Activated CD8-positive, alpha-beta T cell treated with anti-CD3 and anti-CD28 coated beads, Interleukin-2, amount 10 ng/mL, durations not matched to agents 7 days and 5 days (primary cell): ENCODE measurements around the gene SSR4. TPM values are rescaled to one million over a fixed set of nuclear protein-coding genes. Genes with fewer than 3 reads are reported as not detected.

ENCODE experiments used
- ATAC-seq: fragments of 150-1000 bp; cut with Tn5 transposase; one replicate; pipeline ENCODE4 v1.10.0; 2021; ENCODE audit warnings: moderate library complexity
- CTCF ChIA-PET: fragments of 350-600 bp; sonication (Branson Sonifier 250); formaldehyde crosslinking; loops from one replicate; lab custom pipeline; 2021; ENCODE audit warnings: antibody characterized with exemption; lab: Charles Lee
- POLR2A ChIA-PET: fragments of 350-600 bp; sonication (Branson Sonifier 250); formaldehyde crosslinking; loops from one replicate; lab custom pipeline; 2021; ENCODE audit warnings: antibody characterized with exemption; lab: Charles Lee
- DNase-seq: peaks from one replicate; pipeline ENCODE4 v3.0.0-alpha.2; 2020
- H3K27ac Mint-ChIP-seq: one replicate; pipeline ENCODE4 v1.8.0; 2021; ENCODE audit warnings: mild to moderate bottlenecking, mixed read lengths
- H3K27me3 Mint-ChIP-seq: one replicate; pipeline ENCODE4 v1.8.0; 2021; ENCODE audit warnings: low read depth, mixed read lengths
- H3K36me3 Mint-ChIP-seq: one replicate; pipeline ENCODE4 v1.8.0; 2021; ENCODE audit warnings: low read depth, mixed read lengths
- H3K4me1 Mint-ChIP-seq: one replicate; pipeline ENCODE4 v1.8.0; 2021; ENCODE audit warnings: low read depth, mixed read lengths
- H3K4me3 Mint-ChIP-seq: one replicate; pipeline ENCODE4 v1.8.0; 2021; ENCODE audit warnings: mild to moderate bottlenecking, mixed read lengths
- H3K9me3 Mint-ChIP-seq: one replicate; pipeline ENCODE4 v1.8.0; 2022; ENCODE audit warnings: mixed read lengths; ENCODE audit not compliant: insufficient read depth
- total RNA-seq, 2 experiments: library from RNA; stranded (reverse); gene quantifications; one replicate each; pipeline ENCODE4 v1.2.3, GENCODE V29; 2021

SSR4 gene
- total RNA-seq, 2 experiments from 2014 or later = 182 to 190 TPM

DNA sequence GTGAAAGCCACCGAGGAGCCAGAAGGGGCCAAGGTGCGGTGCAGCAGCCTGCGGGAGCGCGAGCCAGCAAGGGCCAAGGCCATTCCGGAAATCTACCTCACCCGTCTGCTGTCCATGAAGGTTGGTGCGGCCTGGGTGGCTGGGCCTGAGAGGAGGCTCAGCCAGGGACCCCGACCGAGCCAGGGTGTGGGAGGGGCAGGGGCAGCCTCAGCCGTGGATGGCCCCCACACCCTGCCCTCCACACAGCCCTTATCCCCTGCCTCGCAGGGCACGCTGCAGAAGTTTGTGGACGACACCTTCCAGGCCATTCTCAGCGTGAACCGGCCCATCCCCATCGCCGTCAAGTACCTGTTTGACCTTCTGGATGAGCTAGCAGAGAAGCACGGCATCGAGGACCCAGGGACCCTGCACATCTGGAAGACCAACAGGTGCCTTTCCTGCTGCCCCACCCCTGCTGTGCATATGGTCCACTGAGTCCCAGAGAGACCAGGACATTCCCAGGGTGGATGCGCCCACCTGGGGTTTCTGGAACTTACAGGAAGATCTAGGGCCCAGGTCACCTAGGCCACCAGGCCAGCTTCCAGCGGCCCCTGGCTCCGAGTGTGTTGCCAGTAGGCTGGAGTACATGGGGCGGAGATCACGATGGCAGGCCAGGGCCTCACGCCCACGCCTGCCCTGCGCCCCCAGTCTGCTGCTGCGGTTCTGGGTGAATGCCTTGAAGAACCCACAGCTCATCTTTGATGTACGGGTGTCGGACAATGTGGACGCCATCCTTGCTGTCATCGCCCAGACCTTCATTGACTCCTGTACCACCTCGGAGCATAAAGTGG, 17.0 kb upstream of the SSR4 start:
- no peaks in the 10 kb centered on the region for H3K36me3 Mint-ChIP-seq
- DNase-seq (no peak), ATAC-seq (no peak)
- ChIA-PET CTCF (no interaction called here), POLR2A (no interaction called here)
- H3K27ac Mint-ChIP-seq = no peak overlapping the region
- no peaks in the 10 kb centered on the region for H3K9me3 Mint-ChIP-seq
- H3K4me1 Mint-ChIP-seq = peaks cover 7% of the 10 kb centered on the region
- peaks cover 6% of the 10 kb centered on the region for H3K27me3 Mint-ChIP-seq
- H3K4me3 Mint-ChIP-seq = no peak overlapping the region

DNA sequence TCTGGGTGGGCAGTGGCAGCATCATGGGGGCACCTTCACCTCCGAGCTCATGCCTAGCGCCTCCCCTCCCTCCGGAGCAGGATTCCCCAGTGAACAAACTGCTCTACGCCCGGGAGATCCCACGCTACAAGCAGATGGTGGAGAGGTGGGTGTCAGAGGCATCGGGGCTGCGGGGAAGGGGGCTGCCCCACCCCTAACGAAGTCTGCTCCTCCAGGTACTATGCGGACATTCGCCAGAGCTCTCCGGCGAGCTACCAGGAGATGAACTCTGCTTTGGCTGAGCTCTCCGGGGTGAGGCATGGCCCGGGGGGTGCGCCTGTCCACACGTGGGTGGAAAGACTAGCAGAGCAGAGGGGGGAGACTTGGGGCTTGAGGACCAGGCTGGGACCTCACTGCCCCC, 16.3 kb upstream of the SSR4 start:
- Mint-ChIP-seq H3K27ac (no peak overlapping the region), H3K4me1 (peaks cover 7% of the 10 kb centered on the region), H3K36me3 (no peaks in the 10 kb centered on the region), H3K9me3 (no peaks in the 10 kb centered on the region), H3K4me3 (no peak overlapping the region), H3K27me3 (peaks cover 6% of the 10 kb centered on the region)
- ChIA-PET POLR2A (no interaction called here), CTCF (interaction anchor here (1.0 to 1.1 kb wide), 2 partner anchors 10 to 16 kb away, joined by 3 to 4 read pairs; partner anchors contain the start of genes IDH3G and SSR4)
- no peak for ATAC-seq
- DNase-seq = no peak

DNA sequence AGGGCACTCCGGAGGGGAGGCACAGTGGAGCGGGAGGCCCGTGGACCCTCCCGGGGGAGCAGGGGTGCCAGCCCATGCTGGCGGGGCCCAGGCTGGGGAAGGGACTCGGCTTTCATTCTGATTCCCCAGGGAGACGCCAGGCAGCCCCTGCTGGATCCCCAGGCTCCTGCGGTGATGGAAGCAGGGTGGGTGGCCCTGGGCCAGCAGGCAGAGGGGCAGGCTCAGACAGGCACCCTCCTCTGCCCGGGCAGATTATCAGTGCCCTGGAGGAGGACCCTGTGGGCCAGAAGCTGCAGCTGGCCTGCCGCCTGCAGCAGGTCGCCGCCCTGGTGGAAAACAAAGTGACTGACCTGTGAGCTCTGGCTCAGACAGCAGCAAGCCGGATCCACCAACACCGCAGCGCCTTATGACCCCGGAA, 15.8 kb upstream of the SSR4 start:
- H3K27ac Mint-ChIP-seq = no peak overlapping the region
- ATAC-seq = no peak
- H3K36me3 Mint-ChIP-seq = no peaks in the 10 kb centered on the region
- H3K9me3 Mint-ChIP-seq = no peaks in the 10 kb centered on the region
- POLR2A ChIA-PET = no interaction called here
- DNase-seq = no peak
- H3K27me3 Mint-ChIP-seq = peaks cover 6% of the 10 kb centered on the region
- H3K4me1 Mint-ChIP-seq = peaks cover 7% of the 10 kb centered on the region
- H3K4me3 Mint-ChIP-seq = no peak overlapping the region
- CTCF ChIA-PET = interaction anchor here (0.6 to 1.1 kb wide), 3 partner anchors 11 to 248 kb away, joined by 3 to 4 read pairs (median 3); partner anchors contain the start of genes IDH3G and SSR4

DNA sequence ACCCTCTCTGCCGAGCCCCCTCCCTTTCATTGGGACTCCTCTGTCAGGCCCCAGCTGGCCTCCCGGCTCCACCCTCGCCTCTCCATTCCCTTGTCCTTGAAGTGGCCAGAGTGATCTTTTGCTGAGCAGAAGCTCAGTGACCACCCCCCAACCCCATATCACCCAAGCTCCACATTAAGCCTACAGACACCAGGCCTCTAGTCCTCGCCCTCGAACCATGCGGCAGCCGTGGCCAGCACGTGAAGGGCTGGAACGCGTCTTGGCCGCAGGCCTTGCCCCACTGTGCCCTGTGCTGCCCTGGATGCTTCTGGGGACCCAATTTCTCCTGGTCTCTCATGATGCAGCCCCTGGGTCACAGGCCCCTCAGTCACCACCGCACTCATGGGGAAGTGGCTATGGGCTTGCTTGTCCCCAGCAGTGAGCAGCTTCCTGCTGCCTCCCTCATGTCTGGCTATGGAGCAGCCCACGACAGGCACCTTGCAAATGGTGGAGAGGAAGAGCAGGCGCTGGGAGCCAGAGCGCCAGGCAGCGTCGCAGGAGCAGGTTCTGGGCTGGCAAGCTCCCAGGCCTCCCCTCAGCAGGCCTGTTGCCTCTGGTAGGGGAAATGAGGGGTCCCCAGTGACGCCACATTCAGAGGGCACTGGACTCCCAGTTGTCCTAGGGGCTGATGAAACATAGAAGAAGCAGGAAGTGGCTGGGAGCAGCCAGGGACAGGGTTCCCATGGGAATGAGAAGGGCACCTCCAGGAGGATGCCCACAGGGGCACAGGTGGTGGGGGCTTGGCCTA, 14.4 kb upstream of the SSR4 start:
- H3K9me3 Mint-ChIP-seq = no peaks in the 10 kb centered on the region
- POLR2A ChIA-PET = no interaction called here
- no peaks in the 10 kb centered on the region for H3K36me3 Mint-ChIP-seq
- ATAC-seq = no peak
- DNase-seq = no peak
- no peak overlapping the region for H3K27ac Mint-ChIP-seq
- H3K4me3 Mint-ChIP-seq = no peak overlapping the region
- CTCF ChIA-PET = no interaction called here
- peaks cover 7% of the 10 kb centered on the region for H3K4me1 Mint-ChIP-seq
- peaks cover 6% of the 10 kb centered on the region for H3K27me3 Mint-ChIP-seq

DNA sequence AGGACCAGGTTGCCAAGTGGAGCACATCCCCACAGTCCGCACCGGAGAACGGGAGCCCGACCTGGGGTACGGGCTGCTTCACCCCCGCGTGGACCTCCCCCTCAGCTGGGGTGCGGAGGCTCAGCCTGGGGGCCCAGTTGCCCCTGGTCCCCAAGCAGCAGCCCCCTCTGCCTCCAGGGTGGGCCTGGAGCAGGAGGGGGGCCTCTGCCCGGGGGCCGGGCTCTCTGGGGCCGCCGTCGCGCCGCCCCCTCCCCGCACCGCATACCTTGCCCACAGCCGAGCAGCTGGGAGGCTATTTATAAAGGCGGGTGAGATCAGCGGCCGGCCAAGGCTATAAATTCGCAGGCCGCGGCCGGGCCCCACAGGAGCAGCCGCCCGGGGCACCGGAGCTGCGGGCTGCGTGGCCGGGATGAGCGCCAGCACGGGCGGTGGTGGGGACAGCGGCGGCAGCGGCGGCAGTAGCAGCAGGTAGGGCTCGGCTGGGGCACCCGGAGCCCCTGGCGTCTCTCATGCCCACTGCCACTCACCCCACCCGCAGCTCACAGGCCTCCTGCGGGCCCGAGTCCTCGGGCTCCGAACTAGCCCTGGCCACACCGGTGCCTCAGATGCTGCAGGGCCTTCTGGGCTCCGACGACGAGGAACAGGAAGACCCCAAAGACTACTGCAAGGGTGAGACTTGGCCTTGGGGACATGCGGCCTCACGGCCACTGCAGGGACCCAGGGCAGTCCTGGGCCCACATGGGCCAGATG, 13.6 kb upstream of the SSR4 start, which contains the start of gene SRPK3:
SRPK3 (plus strand) TSS at position 364 of the 750 bp plus-strand sequence; CDS start at position 410, 46 bp downstream.
- DNase-seq (no peak), ATAC-seq (peak; percentile 18)
- POLR2A ChIA-PET = no interaction called here
- Mint-ChIP-seq H3K9me3 (no peaks in the 10 kb centered on the region), H3K36me3 (no peaks in the 10 kb centered on the region), H3K27me3 (peaks cover 6% of the 10 kb centered on the region), H3K4me3 (no peak within 1 kb of the TSS), H3K27ac (no peak within 1 kb of the TSS), H3K4me1 (peaks cover 7% of the 10 kb centered on the region)
- CTCF ChIA-PET = no interaction called here

DNA sequence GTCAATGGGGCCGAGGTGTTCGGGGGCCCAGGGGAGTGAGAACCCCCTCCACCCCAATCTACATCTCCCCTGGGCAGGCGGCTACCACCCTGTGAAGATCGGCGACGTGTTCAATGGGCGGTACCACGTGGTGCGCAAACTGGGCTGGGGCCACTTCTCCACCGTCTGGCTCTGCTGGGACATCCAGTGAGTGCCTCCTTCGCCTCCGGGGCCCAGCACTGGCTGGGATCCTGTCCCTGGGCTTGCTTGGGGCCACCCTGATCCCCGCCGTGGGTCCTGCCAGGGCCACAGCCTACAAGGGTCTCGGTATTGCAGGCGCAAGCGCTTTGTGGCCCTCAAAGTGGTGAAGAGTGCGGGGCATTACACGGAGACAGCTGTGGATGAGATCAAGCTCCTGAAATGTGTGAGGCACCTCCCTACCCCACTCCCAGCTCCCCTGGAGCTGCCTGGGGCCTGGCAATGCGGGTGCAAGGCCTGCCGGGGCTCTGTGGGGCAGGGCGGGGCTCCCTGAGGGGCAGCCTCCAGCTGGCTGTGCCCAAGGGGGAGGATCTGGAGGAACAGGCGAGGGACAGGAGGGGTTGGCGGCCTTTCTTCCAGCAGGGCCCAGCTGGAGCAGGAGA, 12.9 kb upstream of the SSR4 start:
- CTCF ChIA-PET = no interaction called here
- H3K27ac Mint-ChIP-seq = no peak overlapping the region
- H3K4me3 Mint-ChIP-seq = no peak overlapping the region
- H3K36me3 Mint-ChIP-seq = peaks cover 4% of the 10 kb centered on the region
- no peaks in the 10 kb centered on the region for H3K9me3 Mint-ChIP-seq
- peaks cover 7% of the 10 kb centered on the region for H3K4me1 Mint-ChIP-seq
- H3K27me3 Mint-ChIP-seq = peaks cover 6% of the 10 kb centered on the region
- POLR2A ChIA-PET = no interaction called here
- no peak for ATAC-seq
- no peak for DNase-seq

DNA sequence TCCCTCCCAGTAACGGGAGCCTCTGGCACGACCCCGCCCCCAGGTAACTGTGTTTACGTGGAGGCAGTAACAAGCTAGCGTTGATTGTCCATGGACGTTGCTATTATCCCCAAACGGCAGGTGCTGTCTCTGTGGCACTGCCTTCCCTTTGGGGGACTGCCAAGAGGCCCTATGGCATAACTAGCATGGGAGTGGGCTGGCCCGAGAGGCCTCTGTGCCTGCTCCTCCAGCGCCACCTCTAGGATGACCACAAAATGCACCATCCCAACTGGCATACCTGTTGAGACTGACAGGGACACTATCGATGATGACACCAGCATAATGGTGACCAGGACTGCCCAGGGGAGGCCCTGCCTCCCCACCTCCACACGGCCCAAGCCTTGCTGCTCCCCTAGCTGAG, 12.2 kb upstream of the SSR4 start:
- Mint-ChIP-seq H3K4me1 (peaks cover 7% of the 10 kb centered on the region), H3K4me3 (no peak overlapping the region), H3K27ac (no peak overlapping the region), H3K9me3 (no peaks in the 10 kb centered on the region), H3K27me3 (peaks cover 6% of the 10 kb centered on the region), H3K36me3 (peaks cover 7% of the 10 kb centered on the region)
- ATAC-seq = no peak
- ChIA-PET CTCF (no interaction called here), POLR2A (no interaction called here)
- DNase-seq = no peak

DNA sequence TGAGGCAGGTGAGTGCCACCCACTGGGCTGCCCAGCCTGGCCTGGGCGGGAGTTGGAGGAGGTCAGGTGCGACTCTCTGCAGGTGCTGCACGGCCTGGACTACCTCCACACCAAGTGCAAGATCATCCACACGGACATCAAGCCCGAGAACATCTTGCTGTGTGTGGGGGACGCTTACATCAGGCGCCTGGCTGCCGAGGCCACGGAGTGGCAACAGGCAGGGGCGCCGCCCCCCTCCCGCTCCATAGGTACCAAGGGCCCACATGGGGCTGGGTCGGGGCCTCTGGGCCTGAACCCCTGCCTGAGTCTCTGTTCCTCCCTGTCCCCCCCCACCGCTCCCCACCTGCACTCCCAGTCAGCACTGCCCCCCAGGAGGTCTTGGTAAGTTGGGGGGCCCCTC, 11.6 kb upstream of the SSR4 start:
- no peak overlapping the region for H3K4me3 Mint-ChIP-seq
- POLR2A ChIA-PET = no interaction called here
- ATAC-seq = no peak
- peaks cover 8% of the 10 kb centered on the region for H3K36me3 Mint-ChIP-seq
- CTCF ChIA-PET = interaction anchor here (1.3 kb wide), 1 partner anchor 19 kb away, joined by 3 read pairs; the partner anchor contains the start of gene PLXNB3
- peaks cover 7% of the 10 kb centered on the region for H3K4me1 Mint-ChIP-seq
- H3K9me3 Mint-ChIP-seq = no peaks in the 10 kb centered on the region
- no peak overlapping the region for H3K27ac Mint-ChIP-seq
- no peak for DNase-seq
- peaks cover 6% of the 10 kb centered on the region for H3K27me3 Mint-ChIP-seq

DNA sequence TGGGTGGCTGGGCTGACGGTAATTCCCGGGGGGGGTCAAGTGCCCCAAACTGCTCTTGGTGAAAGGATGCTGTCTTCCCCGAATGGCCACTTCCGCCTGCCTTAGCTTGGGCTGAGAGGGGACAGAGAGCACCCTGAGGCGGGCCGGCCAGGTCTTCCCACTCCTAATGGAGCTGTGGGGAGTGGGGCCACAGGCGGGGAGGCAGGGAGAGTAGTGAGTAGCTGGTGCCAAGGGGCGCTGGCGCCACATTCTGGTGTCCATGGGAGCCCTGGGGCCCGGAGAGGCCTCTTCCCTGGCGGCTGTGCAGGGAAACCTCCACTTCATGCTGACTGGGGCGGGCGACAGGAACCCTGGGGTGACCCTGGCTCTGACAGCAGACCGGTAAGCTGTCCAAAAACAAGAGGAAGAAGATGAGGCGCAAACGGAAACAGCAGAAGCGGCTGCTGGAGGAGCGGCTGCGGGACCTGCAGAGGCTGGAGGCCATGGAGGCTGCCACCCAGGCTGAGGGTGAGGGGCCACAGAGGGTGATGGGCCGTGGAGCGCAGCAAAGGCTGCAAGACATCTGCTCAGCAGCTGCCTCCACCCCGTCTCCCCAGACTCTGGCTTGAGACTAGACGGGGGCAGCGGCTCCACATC, 11.0 kb upstream of the SSR4 start:
- no peak overlapping the region for H3K4me3 Mint-ChIP-seq
- H3K27me3 Mint-ChIP-seq = peaks cover 6% of the 10 kb centered on the region
- DNase-seq (no peak), ATAC-seq (no peak)
- ChIA-PET POLR2A (no interaction called here), CTCF (interaction anchor here (1.3 kb wide), 1 partner anchor 20 kb away, joined by 3 read pairs; the partner anchor contains the start of gene PLXNB3)
- H3K9me3 Mint-ChIP-seq = no peaks in the 10 kb centered on the region
- H3K27ac Mint-ChIP-seq = no peak overlapping the region
- H3K4me1 Mint-ChIP-seq = peaks cover 7% of the 10 kb centered on the region
- H3K36me3 Mint-ChIP-seq = peaks cover 8% of the 10 kb centered on the region

DNA sequence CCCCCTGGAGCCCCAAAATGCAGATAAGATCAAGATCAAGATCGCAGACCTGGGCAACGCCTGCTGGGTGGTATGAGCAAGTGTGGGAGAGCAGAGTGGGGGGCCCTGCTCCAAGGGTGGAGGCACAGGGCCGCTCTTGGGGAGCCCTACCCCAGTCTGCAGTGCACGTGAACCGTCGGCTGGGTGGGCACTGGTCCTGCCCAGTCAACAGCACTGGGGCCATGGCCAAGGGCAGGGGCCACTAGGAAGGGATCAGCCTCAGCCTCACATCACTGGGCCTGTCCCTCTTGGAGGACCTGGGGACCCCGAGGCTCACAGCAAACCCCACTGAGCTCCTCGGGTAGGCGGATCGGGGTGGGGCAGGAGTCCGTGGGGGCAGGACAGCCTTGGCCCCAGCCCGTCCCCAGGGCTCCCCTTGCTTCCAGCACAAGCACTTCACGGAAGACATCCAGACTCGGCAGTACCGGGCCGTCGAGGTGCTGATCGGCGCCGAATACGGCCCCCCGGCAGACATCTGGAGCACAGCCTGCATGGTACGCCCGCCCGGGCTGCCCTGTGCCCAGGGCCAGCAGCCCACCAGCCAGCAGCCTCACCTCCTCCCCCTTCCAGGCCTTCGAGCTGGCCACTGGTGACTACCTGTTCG, 10.0 kb upstream of the SSR4 start:
- H3K4me1 Mint-ChIP-seq = peaks cover 7% of the 10 kb centered on the region
- H3K36me3 Mint-ChIP-seq = peaks cover 11% of the 10 kb centered on the region
- ATAC-seq (no peak), DNase-seq (no peak)
- H3K27me3 Mint-ChIP-seq = peaks cover 6% of the 10 kb centered on the region
- H3K9me3 Mint-ChIP-seq = no peaks in the 10 kb centered on the region
- H3K4me3 Mint-ChIP-seq = no peak overlapping the region
- no peak overlapping the region for H3K27ac Mint-ChIP-seq
- ChIA-PET CTCF (no interaction called here), POLR2A (interaction anchor here (0.7 kb wide), 1 partner anchor 160 kb away, joined by 3 read pairs; the partner anchor contains the start of gene RENBP)
